Trophoblast cell (in vitro differentiated cells and primary cell): ENCODE measurements around the gene EPS8L3.

ENCODE experiments used
- DNase-seq, 2 donors: peaks; one replicate each; pipeline ENCODE4 v3.0.0-alpha.2; 2016
- H2AFZ ChIP-seq: 2 replicates; pipeline ENCODE4 v1.6.1; 2013; ENCODE audit warnings: low read length, moderate library complexity, mild to moderate bottlenecking; ENCODE audit not compliant: insufficient read depth, poor library complexity
- H2AK5ac ChIP-seq: 2 replicates; pipeline ENCODE4 v1.6.1; 2013; ENCODE audit warnings: mild to moderate bottlenecking, low read length
- H2BK120ac ChIP-seq: 2 replicates; pipeline ENCODE4 v1.6.1; 2013; ENCODE audit warnings: low read length, mild to moderate bottlenecking, moderate library complexity; ENCODE audit not compliant: insufficient read depth, poor library complexity
- H2BK12ac ChIP-seq: 2 replicates; pipeline ENCODE4 v1.6.1; 2013; ENCODE audit warnings: mild to moderate bottlenecking, low read length, moderate library complexity
- H2BK5ac ChIP-seq: 2 replicates; pipeline ENCODE4 v1.6.1; 2013; ENCODE audit warnings: low read length, low read depth, moderate library complexity, mild to moderate bottlenecking; ENCODE audit not compliant: poor library complexity
- H3K14ac ChIP-seq: 2 replicates; pipeline ENCODE4 v1.6.1; 2013; ENCODE audit warnings: mild to moderate bottlenecking, low read length
- H3K18ac ChIP-seq: 2 replicates; pipeline ENCODE4 v1.6.1; 2013; ENCODE audit warnings: mild to moderate bottlenecking, low read length
- H3K23ac ChIP-seq: 2 replicates; pipeline ENCODE4 v1.6.1; 2013; ENCODE audit warnings: low read length
- H3K27ac ChIP-seq: 2 replicates; pipeline ENCODE4 v1.5.1; 2013; ENCODE audit warnings: low read depth, mild to moderate bottlenecking, inconsistent platforms, low read length, moderate library complexity
- H3K27me3 ChIP-seq: 2 replicates; pipeline ENCODE4 v1.6.1; 2013; ENCODE audit warnings: inconsistent platforms, mild to moderate bottlenecking, low read length, moderate library complexity; ENCODE audit not compliant: insufficient read depth
- H3K36me3 ChIP-seq, 2 experiments: 1 replicate in 1 of 2; 2 replicates in 1 of 2; pipeline ENCODE4 v1.6.1; 2013; ENCODE audit warnings: low read length in 2 of 2, mild to moderate bottlenecking in 2 of 2, moderate library complexity in 1 of 2; ENCODE audit not compliant: insufficient read depth in 2 of 2, control insufficient read depth in 1 of 2
- H3K4ac ChIP-seq: 2 replicates; pipeline ENCODE4 v1.6.1; 2013; ENCODE audit warnings: low read depth, mild to moderate bottlenecking, low read length, moderate library complexity
- H3K4me1 ChIP-seq, 2 experiments: 1 replicate in 1 of 2; 2 replicates in 1 of 2; pipeline ENCODE4 v1.6.1; 2013; ENCODE audit warnings: low read length in 2 of 2, mild to moderate bottlenecking in 2 of 2, moderate library complexity in 1 of 2; ENCODE audit not compliant: insufficient read depth in 2 of 2, control insufficient read depth in 1 of 2
- H3K4me2 ChIP-seq: 2 replicates; pipeline ENCODE4 v1.6.1; 2013; ENCODE audit warnings: inconsistent platforms, mild to moderate bottlenecking, low read length, moderate library complexity
- H3K4me3 ChIP-seq: 2 replicates; pipeline ENCODE4 v1.5.1; 2013; ENCODE audit warnings: mild to moderate bottlenecking, low read depth, low read length, inconsistent platforms
- H3K79me1 ChIP-seq: one replicate; pipeline ENCODE4 v1.6.1; 2013; ENCODE audit warnings: low read length
- H3K79me2 ChIP-seq: 2 replicates; pipeline ENCODE4 v1.6.1; 2013; ENCODE audit warnings: low read length, mild to moderate bottlenecking; ENCODE audit not compliant: control insufficient read depth, insufficient read depth, poor library complexity
- H3K9ac ChIP-seq: 2 replicates; pipeline ENCODE4 v1.6.1; 2013; ENCODE audit warnings: mild to moderate bottlenecking, low read length
- H3K9me3 ChIP-seq: 2 replicates; pipeline ENCODE4 v1.6.1; 2013; ENCODE audit warnings: low read depth, mild to moderate bottlenecking, control low read depth, inconsistent platforms, low read length; ENCODE audit not compliant: insufficient read depth
- H4K12ac ChIP-seq: 2 replicates; pipeline ENCODE4 v1.6.1; 2013; ENCODE audit warnings: low read depth, mild to moderate bottlenecking, low read length, moderate library complexity
- H4K8ac ChIP-seq: 2 replicates; pipeline ENCODE4 v1.6.1; 2013; ENCODE audit warnings: low read depth, mild to moderate bottlenecking, low read length, moderate library complexity
- H4K91ac ChIP-seq: one replicate; pipeline ENCODE4 v1.6.1; 2013; ENCODE audit warnings: low read depth, mild to moderate bottlenecking, low read length, moderate library complexity
- WGBS: extraction: QIAGEN DNeasy Blood & Tissue Kit; methylation state at CpG from one replicate; pipeline ENCODE4 v1.1.7; 2013; ENCODE audit warnings: missing lambda C conversion rate; ENCODE audit not compliant: insufficient read length, insufficient coverage; ENCODE audit errors: extremely low coverage; 5-methylcytosine and 5-hydroxymethylcytosine counted together

EPS8L3 gene

GRCh38 chr1:109765483-109765815 is 1.7 kb upstream of the EPS8L3 start:
- Histone ChIP-seq H4K12ac (no peak overlapping the region), H3K36me3 (no peaks in the 10 kb centered on the region), H3K9ac (no peak overlapping the region), H3K27ac (no peak overlapping the region), H2BK5ac (no peak overlapping the region), H2AFZ (no peak overlapping the region), H3K14ac (no peak overlapping the region), H3K4me3 (no peak overlapping the region), H3K9me3 (no peaks in the 10 kb centered on the region), H3K4me2 (no peak overlapping the region), H3K23ac (no peak overlapping the region), H4K91ac (no peak overlapping the region), H2AK5ac (no peak overlapping the region), H3K4me1 (peaks cover 19% of the 10 kb centered on the region in 2 experiments), H3K79me1 (peaks cover 5% of the 10 kb centered on the region), H3K79me2 (no peaks in the 10 kb centered on the region), H2BK120ac (no peak overlapping the region), H3K27me3 (no peaks in the 10 kb centered on the region), H2BK12ac (no peak overlapping the region), H3K4ac (no peak overlapping the region), H3K18ac (no peak overlapping the region), H4K8ac (no peak overlapping the region)
- DNase-seq = no peak
- no CpG with 5 or more reads among the region's 4 CpGs for WGBS

GRCh38 chr1:109764561-109765482 is 1.1 kb upstream of the EPS8L3 start:
- Histone ChIP-seq H4K12ac (no peak overlapping the region), H3K4me2 (no peak overlapping the region), H3K4me3 (no peak overlapping the region), H2AFZ (no peak overlapping the region), H3K18ac (no peak overlapping the region), H3K4me1 (peaks cover 21 to 23% of the 10 kb centered on the region in 2 experiments), H3K23ac (no peak overlapping the region), H3K14ac (no peak overlapping the region), H3K9me3 (no peaks in the 10 kb centered on the region), H2BK12ac (no peak overlapping the region), H3K79me2 (no peaks in the 10 kb centered on the region), H2AK5ac (no peak overlapping the region), H3K4ac (no peak overlapping the region), H3K79me1 (peaks cover 5% of the 10 kb centered on the region), H2BK5ac (no peak overlapping the region), H3K9ac (no peak overlapping the region), H4K91ac (no peak overlapping the region), H4K8ac (no peak overlapping the region), H2BK120ac (no peak overlapping the region), H3K27ac (no peak overlapping the region), H3K27me3 (no peaks in the 10 kb centered on the region), H3K36me3 (no peaks in the 10 kb centered on the region)
- WGBS = no CpG with 5 or more reads among the region's 13 CpGs
- DNase-seq = no peak

GRCh38 chr1:109762821-109763645 is 690 bp downstream of the EPS8L3 start:
- Histone ChIP-seq H3K36me3 (no peaks in the 10 kb centered on the region), H3K27ac (no peak overlapping the region)

GRCh38 chr1:109762039-109762585 is 1.6 kb downstream of the EPS8L3 start:
- no peak for DNase-seq
- Histone ChIP-seq H3K27me3 (no peaks in the 10 kb centered on the region), H3K36me3 (no peaks in the 10 kb centered on the region), H2AFZ (no peak overlapping the region), H2BK120ac (peak overlapping the region; percentile 7), H3K9ac (no peak overlapping the region), H3K23ac (no peak overlapping the region), H2AK5ac (no peak overlapping the region), H3K14ac (no peak overlapping the region), H4K8ac (no peak overlapping the region), H2BK5ac (no peak overlapping the region), H3K79me1 (peaks cover 5% of the 10 kb centered on the region), H3K9me3 (peaks cover 3% of the 10 kb centered on the region), H4K91ac (peak overlapping the region; percentile 20), H4K12ac (no peak overlapping the region), H3K18ac (no peak overlapping the region), H3K27ac (no peak overlapping the region), H2BK12ac (peak overlapping the region; percentile 44), H3K79me2 (no peaks in the 10 kb centered on the region), H3K4me1 (peaks cover 21 to 23% of the 10 kb centered on the region in 2 experiments), H3K4me2 (no peak overlapping the region), H3K4ac (no peak overlapping the region), H3K4me3 (no peak overlapping the region)
- WGBS = no CpG with 5 or more reads among the region's 7 CpGs

More at GRCh38 chr1:109762821-109763645, 690 bp downstream of the EPS8L3 start:
- H2AK5ac ChIP-seq = peak overlapping the region; percentile 15
- H4K12ac ChIP-seq = no peak overlapping the region
- no peaks in the 10 kb centered on the region for H3K27me3 ChIP-seq
- H3K79me1 ChIP-seq = peaks cover 5% of the 10 kb centered on the region
- no CpG with 5 or more reads among the region's 11 CpGs for WGBS
- no peak overlapping the region for H4K8ac ChIP-seq
- peak overlapping the region; percentile 30 for H4K91ac ChIP-seq
- no peak overlapping the region for H3K23ac ChIP-seq
- no peak overlapping the region for H2AFZ ChIP-seq
- H3K9ac ChIP-seq = no peak overlapping the region
- no peak overlapping the region for H3K18ac ChIP-seq
- peak; percentile 12 to 55 for DNase-seq
- no peak overlapping the region for H3K4me3 ChIP-seq
- H3K4me1 ChIP-seq = peaks cover 21 to 23% of the 10 kb centered on the region in 2 experiments
- H2BK120ac ChIP-seq = no peak overlapping the region
- H3K14ac ChIP-seq = peak overlapping the region; percentile 29
- no peak overlapping the region for H2BK12ac ChIP-seq
- peaks cover 3% of the 10 kb centered on the region for H3K9me3 ChIP-seq
- no peak overlapping the region for H2BK5ac ChIP-seq
- no peak overlapping the region for H3K4ac ChIP-seq
- no peaks in the 10 kb centered on the region for H3K79me2 ChIP-seq
- no peak overlapping the region for H3K4me2 ChIP-seq
